ENCODE results near the gene HSD17B11.
"Not testable (repeated sequence)": the region's sequence is repeated elsewhere in the genome, so short reads cannot be mapped to it uniquely, and the experiment has no call there.

The HSD17B11 gene

DNA sequence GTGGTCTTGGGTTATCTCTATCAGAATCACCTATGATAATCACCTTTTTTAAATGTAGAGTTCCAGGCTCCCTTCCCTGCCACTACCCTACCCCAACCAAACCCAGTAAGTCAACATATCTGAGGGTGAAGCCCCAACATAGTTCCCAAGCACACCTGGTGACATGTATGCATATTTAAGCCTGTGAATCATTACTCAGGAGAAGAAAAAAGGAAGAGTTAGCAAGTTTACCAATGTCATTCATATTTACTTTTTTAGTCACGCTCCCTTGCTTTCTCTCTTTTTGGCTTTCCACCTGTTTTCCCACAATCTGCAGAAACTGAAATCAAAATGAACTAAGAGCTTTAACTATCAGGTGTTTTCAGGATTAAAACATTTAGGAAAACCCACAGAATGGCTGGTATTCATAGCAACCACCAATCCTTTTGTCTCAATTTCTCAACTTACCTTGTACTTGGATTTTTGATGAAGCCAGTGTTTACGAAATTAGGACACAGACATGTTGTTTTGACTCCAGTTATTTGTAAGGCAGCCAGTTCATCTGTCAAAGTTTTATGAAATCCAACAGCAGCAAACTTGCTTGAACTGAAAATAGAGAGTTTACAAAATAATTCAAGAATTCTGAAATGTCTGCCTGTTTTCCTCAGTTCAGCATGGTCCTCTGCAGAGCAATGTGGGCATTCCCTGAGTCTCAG is 34.0 kb downstream of the HSD17B11 start:
- DNase-seq: no peak

DNA sequence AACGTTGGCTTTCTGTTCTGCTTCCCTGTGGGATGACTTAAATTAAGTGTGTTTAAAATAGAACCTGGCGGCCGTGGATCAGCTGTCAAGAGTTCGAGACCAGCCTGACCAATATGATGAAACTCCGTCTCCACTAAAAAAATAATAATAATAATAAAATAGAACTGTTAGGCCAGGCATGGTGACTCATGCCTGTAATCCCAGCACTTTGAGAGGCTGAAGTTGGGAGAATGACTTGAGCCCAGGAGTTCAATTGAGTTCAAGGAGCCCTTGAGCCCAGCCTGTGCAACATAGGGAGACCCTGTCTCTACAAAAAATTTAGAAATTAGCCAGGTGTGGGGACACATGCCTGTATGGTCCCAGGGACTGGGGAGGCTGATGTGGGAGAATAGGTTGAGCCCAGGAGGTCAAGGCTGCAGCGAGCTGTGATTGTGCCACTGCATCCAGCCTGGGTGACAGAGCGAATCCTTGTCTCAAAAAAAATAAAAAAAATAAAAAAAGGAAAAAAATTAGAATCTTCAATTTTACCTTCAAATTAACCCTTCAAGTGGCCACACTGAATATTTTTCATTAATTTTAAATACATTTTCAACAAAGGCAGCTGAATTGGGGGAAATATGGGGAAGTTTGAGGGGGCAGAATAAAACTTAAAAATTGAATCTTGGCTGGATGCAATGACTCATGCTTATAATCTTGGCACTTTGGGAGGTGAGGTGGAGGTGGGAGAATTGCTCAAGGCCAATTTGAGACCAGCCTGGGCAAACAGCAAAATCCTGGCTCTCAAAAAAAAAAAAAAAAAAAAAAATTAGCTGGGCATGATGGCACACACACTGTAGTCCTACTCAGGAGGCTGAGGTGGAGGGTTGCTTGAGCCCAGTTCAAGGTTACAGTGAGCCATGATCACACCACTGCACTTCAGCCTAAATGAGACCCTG is 36.6 kb downstream of the HSD17B11 start:
- no peak for DNase-seq

DNA sequence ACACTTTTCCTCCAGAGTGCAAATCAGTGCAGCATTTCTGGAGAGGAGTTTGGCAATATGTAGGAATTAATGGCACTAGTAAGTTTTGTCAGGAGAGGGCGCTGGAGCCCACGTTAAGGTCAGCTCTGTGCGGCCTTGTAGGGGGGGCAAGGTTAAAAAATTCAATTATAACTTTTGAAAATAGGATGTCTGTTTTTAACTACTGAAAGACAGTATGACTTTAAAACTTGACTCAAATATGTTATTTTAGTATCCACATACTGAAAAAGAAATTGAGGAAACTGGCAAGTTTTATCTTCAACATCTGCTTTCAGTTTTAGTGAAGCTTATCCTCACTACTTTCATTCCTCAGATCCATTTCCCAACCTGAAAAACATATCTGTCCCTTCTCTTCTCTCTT is 37.4 kb downstream of the HSD17B11 start:
- DNase-seq: peak in 2 of 5 experiments; percentile 7 to 36

GRCh38 chr4:87345139-87345538 is 45.8 kb downstream of the HSD17B11 start:
- no peak for DNase-seq

DNA sequence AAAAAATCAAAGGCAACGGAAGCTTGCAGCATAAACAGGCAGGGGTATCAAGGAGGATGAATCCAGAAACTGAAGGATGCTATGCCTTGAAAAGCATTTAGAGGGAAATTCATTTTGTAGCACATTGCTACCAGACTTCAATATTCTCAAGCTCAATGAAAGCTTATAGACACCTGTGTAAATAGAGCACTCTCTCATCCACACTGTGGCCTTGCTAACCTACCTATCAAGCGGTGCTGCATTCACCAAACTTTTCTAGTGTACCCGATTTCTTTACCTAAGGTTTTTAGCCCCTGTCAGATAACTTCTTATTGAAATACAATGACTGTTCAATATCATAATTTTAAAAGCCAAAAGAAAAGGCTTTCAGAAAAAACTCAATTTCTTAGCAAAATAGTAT is 48.1 kb downstream of the HSD17B11 start:
- no peak for DNase-seq

DNA sequence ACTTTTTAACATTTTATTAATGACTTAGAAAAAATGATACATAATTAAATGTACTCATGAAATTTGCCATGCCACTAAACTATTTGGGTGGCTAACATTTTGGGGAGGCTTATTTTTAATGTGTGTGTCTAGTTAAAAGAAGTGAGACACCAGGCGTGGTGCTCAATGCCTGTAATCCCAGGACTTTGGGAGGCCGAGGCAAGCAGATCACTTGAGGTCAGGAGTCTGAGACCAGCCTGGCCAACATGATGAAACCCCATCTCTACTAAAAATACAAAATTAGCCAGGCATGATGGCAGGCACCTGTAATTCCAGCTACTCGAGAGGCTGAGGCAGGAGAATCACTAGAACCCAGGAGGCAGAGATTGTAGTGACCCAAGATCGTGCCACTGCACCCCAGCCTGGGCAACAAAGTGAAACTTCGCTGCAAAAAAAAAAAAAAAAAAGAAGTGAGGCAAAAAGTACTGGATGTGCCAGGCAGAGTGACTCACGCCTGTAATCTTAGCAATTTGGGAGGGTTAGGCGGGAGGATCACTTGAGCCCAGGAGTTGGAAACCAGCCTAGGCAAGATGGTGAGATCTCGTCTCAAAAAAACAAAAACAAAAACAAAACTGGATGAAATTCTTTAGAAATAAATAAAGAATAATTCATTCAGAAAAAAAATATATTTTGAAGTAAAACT is 48.9 kb downstream of the HSD17B11 start:
- DNase-seq: not testable (repeated sequence)

GRCh38 chr4:87339440-87339839 is 51.5 kb downstream of the HSD17B11 start:
- DNase-seq: no peak

- no peak for DNase-seq
Measured at GRCh38 chr4:87337361-87337760, 53.6 kb downstream of the HSD17B11 start.

DNA sequence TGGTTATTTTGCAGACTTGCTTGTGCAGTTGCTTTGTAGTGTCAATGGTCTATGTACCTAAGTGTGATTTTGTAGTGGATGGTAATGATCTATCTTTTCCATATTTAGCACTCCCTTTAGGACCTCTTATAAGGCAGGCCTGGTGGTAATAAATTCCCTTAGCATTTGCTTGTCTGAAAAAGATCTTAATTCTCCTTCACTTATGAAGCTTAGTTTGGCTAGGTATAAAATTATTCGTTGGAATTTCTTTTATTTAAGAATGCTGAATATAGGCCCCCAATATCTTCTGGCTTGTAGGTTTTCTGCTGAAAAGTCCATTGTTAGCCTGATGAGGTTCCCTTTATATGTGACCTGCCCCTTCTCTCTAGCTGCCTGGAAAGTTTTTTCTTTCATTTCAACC is 57.7 kb downstream of the HSD17B11 start:
- no peak for DNase-seq

DNA sequence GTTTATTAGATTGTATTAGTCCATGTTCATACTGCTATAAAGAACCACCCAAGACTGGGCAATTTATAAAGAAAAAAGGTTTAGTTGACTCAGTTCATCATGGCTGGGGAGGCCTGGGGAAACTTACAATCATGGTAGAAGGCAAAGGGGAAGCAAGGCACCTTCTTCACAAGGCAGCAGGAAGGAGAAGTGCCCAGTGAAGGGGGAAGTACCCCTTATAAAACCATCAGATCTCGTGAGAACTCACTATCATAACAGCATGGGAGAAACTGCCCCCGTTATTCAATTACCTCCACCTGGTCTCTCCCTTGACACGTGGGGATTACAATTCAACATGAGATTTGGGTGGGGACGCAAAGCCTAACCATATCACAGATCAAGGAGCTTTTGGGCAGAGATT is 60.2 kb downstream of the HSD17B11 start:
- DNase-seq: no peak

DNA sequence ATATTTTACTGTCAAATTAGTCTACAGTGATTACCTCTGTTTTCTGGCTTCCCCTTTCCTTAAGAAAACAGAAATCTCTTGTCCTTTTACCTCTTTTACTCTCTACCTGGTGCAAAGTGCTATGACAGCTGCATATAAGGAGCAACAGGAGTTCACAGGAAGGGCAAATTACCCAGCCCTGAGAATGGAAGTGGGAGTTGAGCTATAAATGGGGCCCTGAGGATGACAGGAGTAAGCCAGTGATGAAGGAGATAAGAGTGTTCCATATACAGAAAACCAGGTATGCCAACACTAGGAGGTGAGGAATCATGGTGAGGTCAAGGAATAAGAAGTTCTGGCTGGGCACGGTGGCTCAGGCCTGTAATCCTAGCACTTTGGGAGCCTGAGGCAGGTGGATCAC is 63.9 kb downstream of the HSD17B11 start:
- DNase-seq: no peak

GRCh38 chr4:87326460-87326859 is 64.5 kb downstream of the HSD17B11 start:
- DNase-seq: no peak

DNA sequence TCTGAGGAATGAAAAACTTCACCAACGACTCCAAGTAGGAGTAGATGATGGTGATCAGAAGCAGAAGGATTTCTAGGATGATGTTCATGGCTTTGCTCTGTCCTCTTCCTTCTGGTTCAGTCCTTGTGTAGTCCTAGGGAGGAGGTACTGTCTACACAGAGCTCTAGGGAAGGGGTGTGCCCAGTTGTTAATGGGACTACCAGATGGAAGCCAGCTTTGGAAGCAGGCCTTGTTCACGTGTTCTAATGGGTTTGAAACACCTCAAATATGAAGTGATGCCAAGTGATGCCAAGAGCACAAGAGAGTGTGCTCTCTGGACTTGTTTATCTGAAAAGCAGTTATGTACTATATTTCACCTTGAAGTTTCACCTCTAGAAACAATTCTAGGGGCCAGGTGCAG is 68.2 kb downstream of the HSD17B11 start, which contains the start of gene HSD17B13:
Gene HSD17B13 (minus strand): TSS at position 129 of the 400 bp plus-strand sequence. CDS start 41 bp downstream, at position 88.
- no peak for DNase-seq

DNA sequence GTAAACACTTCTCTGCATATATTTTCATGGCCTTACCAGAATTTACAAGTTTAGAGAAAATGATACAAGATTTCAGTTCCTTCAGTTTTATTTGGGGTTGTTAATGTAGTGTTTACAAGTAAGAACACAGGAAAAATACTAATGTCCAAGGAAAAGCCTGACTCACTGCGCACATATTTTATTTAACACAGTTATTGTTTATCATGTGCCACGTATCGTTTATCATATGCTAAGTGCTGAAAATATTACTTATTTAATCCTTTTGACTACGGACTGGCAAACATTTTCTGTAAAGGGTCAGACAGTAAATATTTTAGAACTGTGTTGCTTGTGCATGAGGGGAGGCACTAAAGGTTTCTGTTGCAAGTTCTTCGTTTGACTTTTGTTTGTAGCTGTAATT is 69.1 kb downstream of the HSD17B11 start:
- no peak for DNase-seq

DNA sequence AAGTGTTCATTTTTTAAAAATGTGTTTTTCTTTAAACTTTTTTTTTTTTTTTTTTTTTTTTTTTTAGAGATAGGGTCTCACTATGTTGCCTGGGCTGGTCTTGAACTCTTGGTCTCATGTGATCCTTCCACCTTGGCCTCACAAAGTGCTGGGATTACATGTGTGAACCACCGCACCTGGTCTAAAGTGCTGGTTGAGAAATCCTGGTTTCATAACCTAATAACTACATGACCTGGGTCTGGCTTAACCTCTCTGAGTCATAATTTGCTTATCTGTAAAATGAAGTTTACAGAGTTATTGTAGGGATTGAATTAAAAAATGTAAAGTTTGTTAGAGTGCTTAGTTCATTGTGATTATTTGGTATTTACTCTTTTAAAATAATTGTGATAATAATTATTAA is 73.5 kb downstream of the HSD17B11 start:
- peak in 1 of 5 experiments; percentile 7 for DNase-seq

DNA sequence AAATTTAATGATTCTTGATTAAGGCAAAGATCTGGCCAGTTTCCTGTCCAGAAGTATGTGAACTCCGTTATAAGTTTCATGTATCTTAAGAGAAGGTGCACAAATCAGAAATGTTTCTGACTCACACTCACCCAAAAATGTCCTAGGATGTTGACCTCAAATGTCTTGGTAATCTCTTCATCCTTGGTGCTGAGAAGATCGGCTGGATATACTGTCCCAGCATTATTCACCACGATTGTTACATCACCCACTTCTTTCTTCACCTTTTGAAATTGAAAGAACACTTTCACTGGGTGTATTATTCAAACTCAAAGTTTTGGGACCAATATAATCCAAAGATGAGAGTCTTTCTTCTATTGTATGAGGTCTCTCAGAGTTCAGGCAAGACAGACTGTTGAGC is 74.0 kb downstream of the HSD17B11 start:
- DNase-seq: no peak

- not testable (repeated sequence) for DNase-seq
Measured at GRCh38 chr4:87315000-87315399, 76.0 kb downstream of the HSD17B11 start.

- no peak for DNase-seq
Measured at GRCh38 chr4:87313756-87314155, 77.2 kb downstream of the HSD17B11 start.

DNA sequence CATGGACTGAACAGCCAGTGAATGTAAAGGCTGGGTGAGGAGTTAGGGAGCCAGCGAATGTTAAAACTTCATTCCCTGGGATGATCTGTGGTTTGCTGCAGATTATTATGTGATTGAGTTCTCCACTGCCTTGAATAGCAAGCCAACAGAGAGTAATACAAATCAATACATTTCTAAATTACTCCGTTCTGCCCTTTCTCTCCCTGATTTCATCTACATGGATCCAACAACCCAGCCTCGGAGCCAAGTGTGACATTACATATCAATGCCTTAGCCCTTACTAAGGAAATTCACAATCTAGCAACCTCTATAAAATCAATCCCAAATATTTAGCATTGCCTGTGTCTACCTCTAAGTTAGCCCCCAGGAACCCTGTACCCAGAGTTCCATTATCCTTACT is 79.3 kb downstream of the HSD17B11 start:
- no peak for DNase-seq

DNA sequence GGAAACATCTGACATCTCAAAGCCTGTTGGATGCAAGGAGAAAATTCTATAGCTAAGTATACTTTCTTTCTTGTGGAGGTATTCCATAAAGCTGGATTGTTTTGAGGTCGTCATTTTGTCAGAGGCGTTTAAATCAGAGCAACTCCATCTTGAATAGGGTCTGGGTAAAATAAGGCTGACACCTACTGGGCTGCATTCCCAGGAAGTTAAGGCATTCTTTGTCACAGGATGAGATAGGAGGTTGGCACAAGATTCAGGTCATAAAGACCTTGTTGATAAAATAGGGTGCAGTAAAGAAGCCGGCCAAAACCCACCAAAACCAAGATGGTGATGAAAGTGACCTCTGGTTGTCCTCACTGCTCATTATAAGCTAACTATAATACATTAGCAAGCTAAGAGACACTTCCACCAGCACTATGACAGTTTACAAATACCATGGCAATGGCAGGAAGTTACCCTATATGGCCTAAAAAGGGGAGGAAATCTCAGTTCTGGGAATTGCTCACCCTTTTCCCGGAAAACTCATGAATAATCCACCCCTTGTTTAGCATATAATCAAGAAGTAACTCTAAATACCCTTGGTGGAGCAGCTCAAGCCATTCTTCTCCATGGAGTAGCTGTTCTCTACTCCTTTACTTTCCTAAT is 80.2 kb downstream of the HSD17B11 start:
- no peak for DNase-seq

- DNase-seq: no peak
Measured at GRCh38 chr4:87309625-87310024, 81.4 kb downstream of the HSD17B11 start.

DNA sequence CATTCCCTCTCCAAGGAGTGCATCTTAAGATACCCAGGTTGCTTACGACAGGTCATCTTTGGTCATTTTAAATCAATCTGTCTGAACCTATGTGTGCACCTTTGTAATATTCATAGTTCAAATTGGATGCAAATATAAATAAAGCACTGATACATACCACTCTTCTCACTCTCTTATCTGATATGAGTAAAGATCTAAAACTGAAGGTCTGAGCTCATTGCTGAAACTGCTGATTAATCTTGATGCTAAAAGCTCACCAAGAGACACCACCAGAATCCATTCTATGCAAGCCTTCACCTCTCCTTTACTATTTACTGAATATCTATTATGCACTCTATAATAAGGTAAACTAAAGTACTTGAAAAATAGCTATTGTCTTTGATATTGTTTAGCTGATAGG is 84.9 kb downstream of the HSD17B11 start:
- DNase-seq: peak in 1 of 5 experiments; percentile 76

DNA sequence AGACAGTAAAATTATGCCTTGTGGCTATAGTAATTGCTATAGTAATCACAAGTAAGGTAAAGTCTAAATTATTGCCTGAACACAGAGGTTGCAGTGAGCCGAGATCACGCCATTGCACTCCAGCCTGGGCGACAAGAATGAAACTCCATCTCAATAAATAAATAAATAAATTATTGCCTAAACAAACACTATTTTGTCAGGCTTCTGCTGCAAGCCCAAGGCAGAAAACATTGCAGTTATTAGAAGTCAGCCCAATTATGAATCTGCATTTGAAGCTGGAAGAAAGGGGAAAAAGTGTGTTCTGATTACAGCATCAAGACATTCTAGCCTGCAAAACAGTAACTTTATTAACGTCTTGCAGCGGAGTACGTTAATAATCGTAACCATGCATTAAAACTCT is 85.4 kb downstream of the HSD17B11 start:
- peak in 1 of 5 experiments; percentile 7 for DNase-seq

All from T-helper 2 cell (primary cell).